A172 (cell line): ENCODE results near the gene CDH13. TPM values are rescaled to one million over a fixed set of nuclear protein-coding genes. Genes with fewer than 3 reads are reported as not detected.
A peak's percentile ranks its signal among the peaks of the same experiment; 100 is the strongest.

Experiments used
- DNase-seq: peaks from one replicate; pipeline ENCODE4 v3.0.0-alpha.2; 2015; ENCODE audit warnings: low spot score
- total RNA-seq: library from RNA; depleted of rRNA; stranded (reverse); fragments of >200 nt; shearing (Covaris generic); gene quantifications from 2 replicates; pipeline ENCODE4 v1.2.3, GENCODE V29; 2014

Gene CDH13
- total RNA-seq, 1 experiment from 2014 or later, result 158 TPM

GRCh38 chr16:83742124-83742899 lies 1115.5 kb downstream of the CDH13 start:
- DNase-seq, result no peak

- DNase-seq, result no peak
Measured at GRCh38 chr16:83743241-83743640, 1116.5 kb downstream of the CDH13 start.

- DNase-seq, result no peak
Measured at GRCh38 chr16:83743720-83744119, 1117.0 kb downstream of the CDH13 start.

- peak; percentile 74 for DNase-seq
Measured at GRCh38 chr16:83744441-83744981, 1117.7 kb downstream of the CDH13 start.

DNA sequence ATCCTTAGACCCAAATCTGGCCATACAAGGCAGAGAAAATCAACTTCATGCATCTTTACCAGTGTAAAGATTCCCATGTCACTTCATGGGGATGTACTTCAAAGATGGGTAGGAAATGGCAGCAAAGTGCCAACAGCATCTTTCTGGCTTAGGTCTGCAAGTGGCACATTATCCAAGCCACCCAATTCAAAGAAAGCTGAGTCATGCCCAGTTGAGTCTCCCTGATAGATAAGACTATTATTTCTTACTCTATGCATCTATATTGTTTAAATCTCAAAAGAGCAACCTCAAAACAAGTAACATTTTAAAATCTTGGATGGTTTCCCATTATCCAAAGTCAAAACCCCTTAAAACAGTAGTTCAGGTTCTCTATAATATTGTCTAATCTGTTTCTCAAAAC lies 1119.8 kb downstream of the CDH13 start:
- DNase-seq, result no peak

GRCh38 chr16:83747936-83748335 lies 1121.2 kb downstream of the CDH13 start:
- DNase-seq, result no peak

DNA sequence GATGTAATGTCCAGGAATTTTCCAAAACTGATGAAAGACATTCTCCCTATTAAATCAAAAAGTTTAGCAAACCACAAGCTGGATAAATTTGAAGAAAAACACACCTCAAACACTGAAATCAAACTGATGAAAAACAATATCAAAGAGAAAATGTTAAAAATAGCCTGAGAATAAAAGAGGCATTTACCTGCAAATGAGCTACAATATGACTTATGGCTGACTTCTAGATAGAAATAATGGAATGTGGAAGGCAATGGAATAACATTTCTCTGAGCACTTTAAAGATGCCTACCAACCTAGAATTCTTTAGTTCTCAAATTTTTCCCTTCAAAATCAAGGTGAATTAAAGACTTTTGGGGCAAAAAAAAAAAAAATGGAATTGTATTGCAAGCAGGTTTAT lies 1128.6 kb downstream of the CDH13 start:
- DNase-seq, result no peak

DNA sequence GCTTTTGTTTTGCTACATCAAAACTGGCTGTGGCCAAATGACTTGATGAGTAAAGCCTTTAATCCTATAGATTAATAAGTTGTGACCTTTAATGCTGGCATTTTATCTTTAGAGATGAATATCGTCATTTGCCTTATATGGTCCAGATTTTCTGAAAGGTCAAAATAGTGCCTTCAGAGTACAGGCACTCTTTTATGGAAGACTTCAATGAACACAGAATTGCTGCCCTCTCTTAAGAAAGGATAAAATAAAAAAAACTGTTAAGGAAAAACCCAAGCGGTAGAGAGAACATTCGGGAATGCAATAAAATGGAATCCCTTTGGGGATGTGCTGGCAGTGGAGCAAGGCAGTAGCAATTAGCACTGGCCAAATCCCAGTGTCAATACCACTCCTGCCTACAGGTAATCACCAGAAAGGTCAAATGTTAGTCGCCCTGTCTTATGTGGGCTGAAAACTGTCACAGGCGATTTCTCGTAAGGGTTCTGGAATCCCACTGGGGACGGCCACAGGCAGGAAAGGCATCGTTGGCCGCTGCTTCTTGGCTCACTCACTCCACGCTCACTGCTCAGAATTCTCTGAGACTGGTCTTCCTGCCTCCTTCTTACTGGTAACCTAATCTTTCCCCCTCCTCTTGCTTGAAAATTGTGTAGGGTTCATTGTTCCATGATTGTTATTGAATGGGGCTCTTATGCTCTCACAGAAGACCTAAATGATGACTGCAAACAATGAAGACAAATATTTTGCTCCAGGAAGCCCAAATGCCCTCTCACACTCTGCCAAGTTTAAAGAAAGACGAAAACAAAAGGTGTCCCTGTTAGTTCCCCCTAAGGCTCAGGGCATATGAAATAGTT lies 1135.6 kb downstream of the CDH13 start:
- no peak for DNase-seq

DNA sequence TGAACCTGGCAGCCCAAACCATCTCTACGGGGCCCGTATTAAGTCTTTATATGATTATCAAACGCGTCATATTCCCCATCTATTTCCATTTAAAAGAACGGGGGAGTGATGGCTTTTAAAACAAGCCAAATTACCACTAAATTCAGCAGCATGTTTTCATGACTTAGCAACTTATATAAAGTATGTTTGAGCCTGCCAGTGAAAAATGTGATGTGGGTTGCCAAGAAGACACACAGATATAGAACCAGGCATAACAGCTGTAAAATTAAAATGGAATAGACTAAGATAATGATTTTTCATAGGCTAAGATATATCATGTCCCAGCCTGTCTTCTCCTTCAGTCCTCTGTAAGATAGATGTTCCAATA lies 1136.2 kb downstream of the CDH13 start:
- DNase-seq, result no peak

- DNase-seq, result no peak
Measured at GRCh38 chr16:83768986-83769385, 1142.2 kb downstream of the CDH13 start.

GRCh38 chr16:83769397-83770008 lies 1142.7 kb downstream of the CDH13 start:
- no peak for DNase-seq

DNA sequence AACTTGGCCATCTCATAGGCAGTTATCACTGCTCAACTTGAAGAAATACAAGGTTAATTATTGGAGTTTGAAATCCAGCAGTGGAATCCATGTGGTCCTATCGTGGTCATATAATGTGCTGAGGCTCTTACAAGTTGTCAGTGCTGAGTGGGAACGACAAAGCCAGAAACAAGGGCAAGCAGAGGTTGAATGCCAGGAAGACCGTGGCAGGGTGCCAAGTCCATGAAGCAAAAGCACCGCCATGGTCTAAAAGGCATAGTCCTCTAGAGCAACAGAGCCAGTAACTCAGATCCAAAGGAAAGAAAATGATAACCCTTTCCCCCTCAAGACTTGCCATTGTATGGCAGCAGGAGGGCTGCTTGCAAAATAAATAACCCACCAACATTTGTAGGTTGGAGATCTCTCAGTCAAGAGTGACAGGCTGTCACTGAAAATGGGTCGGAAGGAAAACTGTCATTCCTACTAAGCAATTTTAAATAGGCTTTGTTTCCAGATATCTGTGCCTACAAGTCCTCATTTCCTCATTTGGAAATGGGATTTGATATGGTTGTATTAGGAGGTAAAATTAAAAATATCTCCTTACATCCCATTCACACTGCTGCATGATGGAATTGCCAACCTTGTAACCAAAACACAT lies 1144.7 kb downstream of the CDH13 start:
- no peak for DNase-seq

- DNase-seq, result no peak
Measured at GRCh38 chr16:83772806-83773205, 1146.0 kb downstream of the CDH13 start.

GRCh38 chr16:83774066-83774465 lies 1147.3 kb downstream of the CDH13 start:
- DNase-seq, result no peak

DNA sequence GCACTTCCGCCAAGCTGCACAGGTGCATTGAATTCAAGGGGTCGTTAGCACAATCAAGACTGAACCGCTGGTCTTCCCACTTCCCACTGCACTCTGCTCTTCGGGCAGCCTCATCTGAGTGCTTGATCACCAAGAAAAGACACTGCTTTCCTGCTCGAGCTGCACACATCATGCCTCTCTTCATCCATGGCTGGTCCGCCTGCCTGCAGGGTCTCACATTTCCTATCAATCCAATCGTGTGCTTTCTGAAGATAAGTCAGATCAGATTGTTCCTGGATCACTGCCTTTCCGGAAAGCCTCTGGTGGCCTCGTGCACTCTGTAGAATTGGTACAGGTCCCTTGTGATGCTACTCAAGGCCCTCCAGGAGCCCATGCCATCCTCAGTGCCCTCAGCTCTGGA lies 1150.2 kb downstream of the CDH13 start:
- DNase-seq, result no peak

DNA sequence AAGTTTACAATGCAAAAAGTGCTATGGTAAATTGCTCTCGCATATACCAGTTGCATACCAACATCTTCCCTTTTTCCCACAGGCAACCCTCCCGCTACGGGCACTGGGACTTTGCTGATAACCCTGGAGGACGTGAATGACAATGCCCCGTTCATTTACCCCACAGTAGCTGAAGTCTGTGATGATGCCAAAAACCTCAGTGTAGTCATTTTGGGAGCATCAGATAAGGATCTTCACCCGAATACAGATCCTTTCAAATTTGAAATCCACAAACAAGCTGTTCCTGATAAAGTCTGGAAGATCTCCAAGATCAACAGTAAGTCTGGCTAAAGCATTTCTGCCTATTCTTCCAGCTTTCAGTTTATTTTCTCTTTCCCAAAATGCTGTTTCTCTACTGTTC lies 1153.1 kb downstream of the CDH13 start:
- DNase-seq, result peak; percentile 60

DNA sequence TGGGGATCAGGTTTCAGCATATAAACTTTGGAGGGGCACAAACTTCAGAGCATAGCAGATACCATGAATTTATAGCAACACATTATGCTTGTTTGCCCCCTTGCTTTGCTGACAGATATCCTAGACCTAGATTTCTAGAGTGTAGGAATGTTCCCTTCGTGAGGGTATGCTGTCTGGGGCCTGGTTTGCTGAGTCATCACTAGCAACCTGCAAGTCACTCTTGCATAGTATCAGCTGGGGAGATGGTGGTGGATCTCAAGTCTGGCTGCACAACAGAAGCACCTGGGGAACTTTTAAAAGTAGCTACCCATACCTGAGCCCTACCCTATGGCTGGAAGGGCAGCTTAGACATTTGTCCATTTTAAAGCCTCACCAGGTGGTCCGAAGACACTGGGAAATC lies 1158.7 kb downstream of the CDH13 start:
- no peak for DNase-seq

DNA sequence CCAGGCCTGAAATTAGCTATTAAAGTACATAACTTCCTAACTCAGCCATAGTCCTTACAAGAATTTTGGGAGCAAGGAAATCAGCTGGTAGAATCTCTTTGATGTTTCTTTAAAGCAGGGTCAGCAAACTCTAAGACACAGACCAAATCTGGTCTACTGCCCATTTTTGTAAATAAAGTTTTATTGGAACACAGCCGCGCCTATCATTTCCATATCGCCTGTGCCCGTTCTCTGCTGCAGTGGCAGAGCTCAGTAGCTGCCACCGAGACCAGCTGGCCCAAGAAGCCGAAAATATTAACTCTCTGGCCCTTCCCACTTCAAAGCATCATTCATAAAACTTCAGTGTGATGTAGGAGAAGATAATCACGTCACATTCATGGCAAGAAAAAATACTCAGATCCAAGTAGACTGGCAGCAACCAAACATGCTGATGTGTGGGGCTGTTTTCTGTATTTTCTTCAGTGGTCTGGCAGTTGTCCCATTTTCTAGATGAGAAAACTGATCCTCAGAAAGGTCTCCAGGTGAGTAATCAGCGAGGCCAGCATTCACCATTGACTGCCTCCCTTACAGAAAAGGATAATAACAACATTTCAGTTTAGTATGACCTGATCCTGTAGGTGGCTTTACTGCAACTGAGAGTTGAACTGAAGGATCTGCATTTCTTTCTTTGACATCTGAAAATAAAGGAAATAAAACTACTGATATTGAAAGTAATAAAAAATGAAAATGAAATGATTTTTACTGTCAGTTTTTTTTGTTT lies 1163.1 kb downstream of the CDH13 start:
- no peak for DNase-seq

DNA sequence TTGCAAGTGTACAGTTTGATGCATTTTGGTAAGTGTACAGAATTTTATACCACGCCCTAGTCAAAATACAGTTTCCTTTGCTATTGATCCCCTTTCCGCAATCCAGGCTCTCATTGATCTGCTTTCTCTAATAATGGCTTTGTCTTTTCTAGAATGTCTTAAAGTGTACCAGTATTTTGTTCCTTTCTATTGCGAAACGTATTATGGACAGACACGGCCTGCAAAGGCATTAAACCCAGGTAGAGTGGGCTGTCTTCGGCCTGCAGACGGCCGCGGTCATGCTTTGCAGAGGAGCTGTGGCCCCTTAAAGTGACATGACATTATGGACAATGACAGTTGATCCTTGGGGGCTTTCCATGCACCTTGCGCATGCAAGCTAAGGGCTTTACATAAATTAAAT lies 1165.1 kb downstream of the CDH13 start:
- DNase-seq, result no peak

GRCh38 chr16:83792391-83792790 lies 1165.6 kb downstream of the CDH13 start:
- no peak for DNase-seq

DNA sequence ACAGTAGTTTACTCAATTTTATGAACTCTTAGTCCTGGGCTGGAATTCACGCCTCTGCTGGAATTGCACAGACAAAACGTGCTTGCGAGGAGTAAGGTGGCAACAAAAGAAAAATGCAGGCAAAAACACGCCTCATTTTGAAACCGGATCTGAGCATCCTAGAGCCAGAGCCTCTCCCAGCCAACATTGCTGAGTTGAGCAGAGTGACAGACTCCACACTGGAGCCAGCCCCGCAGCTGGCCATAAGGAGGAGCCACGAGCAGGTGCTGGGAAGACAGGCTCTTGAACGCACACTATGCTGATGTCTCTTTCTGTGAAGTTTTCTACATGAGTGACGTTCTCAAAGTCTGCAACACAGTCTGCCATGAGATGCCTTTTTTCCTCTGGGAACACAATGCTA lies 1166.4 kb downstream of the CDH13 start:
- no peak for DNase-seq
